ENCODE results near the gene SPINT4.

DNA sequence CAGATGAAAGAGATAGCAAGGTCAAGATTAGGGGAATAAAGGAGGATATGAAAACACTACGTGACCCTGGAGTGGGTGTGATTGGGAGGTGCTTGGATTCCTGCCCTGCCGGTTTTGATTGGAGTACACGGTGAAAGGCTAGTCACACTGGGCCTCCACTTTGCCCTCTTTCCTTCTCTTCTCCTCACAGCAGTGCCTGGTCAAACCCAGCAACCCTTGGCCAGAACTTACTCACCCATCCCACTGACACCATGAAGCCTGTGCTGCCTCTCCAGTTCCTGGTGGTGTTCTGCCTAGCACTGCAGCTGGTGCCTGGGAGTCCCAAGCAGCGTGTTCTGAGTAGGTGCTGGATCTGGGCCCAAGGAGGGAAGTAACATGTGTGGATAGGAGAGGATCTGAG is 20.3 kb upstream of the SPINT4 start, which contains the start of gene WFDC13:
- TF ChIP-seq SIN3A (conservative IDR thresholded peaks at IDR 0.05 in 1 of 2, IDR thresholded peaks at IDR 0.05 in 1 of 2; ENCODE audit: low read depth in 1 of 2, low read length in 2 of 2): no peak
- TF ChIP-seq, protein P1, sequence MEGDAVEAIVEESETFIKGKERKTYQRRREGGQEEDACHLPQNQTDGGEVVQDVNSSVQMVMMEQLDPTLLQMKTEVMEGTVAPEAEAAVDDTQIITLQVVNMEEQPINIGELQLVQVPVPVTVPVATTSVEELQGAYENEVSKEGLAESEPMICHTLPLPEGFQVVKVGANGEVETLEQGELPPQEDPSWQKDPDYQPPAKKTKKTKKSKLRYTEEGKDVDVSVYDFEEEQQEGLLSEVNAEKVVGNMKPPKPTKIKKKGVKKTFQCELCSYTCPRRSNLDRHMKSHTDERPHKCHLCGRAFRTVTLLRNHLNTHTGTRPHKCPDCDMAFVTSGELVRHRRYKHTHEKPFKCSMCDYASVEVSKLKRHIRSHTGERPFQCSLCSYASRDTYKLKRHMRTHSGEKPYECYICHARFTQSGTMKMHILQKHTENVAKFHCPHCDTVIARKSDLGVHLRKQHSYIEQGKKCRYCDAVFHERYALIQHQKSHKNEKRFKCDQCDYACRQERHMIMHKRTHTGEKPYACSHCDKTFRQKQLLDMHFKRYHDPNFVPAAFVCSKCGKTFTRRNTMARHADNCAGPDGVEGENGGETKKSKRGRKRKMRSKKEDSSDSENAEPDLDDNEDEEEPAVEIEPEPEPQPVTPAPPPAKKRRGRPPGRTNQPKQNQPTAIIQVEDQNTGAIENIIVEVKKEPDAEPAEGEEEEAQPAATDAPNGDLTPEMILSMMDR (IDR thresholded peaks at IDR 0.05; ENCODE audit: control extremely low read depth in 1 of 3, insufficient read depth in 1 of 3, low read depth in 1 of 3, low read length in 3 of 3): no peak
- no peak for TF ChIP-seq SUZ12 (IDR thresholded peaks at IDR 0.05; ENCODE audit: low read length)
- no peak for TF ChIP-seq POLR2A (IDR thresholded peaks at IDR 0.05; ENCODE audit: control extremely low read depth in 1 of 2, low read depth in 2 of 2, low read length in 2 of 2)
- no peak for TF ChIP-seq TAF1 (IDR thresholded peaks at IDR 0.05; ENCODE audit: low read depth, low read length)
- no peak for TF ChIP-seq POU5F1 (IDR thresholded peaks at IDR 0.05; ENCODE audit: low read depth, low read length)
- TF ChIP-seq, protein P2, sequence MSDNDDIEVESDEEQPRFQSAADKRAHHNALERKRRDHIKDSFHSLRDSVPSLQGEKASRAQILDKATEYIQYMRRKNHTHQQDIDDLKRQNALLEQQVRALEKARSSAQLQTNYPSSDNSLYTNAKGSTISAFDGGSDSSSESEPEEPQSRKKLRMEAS (IDR thresholded peaks at IDR 0.05): no peak

All from H1 (cell line).